Brain microvascular endothelial cell (primary cell): ENCODE data around the gene PSMD12.

Experiments
- DNase-seq: peaks from one replicate; pipeline ENCODE4 v3.0.0-alpha.2; 2020
- H3K27ac ChIP-seq: fragments of 250-450 bp; sonication (Bioruptor Pico); 2 replicates; pipeline ENCODE4 v1.5.1; 2020; ENCODE audit warnings: mild to moderate bottlenecking, moderate library complexity
- H3K27me3 ChIP-seq: fragments of 250-450 bp; sonication (Bioruptor Pico); replicated peaks from 2 replicates; pipeline ENCODE4 v1.5.1; 2020; ENCODE audit warnings: mild to moderate bottlenecking
- H3K36me3 ChIP-seq: fragments of 250-450 bp; sonication (Bioruptor Pico); replicated peaks from 2 replicates; pipeline ENCODE4 v1.5.1; 2020; ENCODE audit warnings: mild to moderate bottlenecking
- H3K4me3 ChIP-seq: 2 replicates; pipeline ENCODE4 v1.5.1; 2011; ENCODE audit warnings: low read depth, mild to moderate bottlenecking, control low read depth, low read length, moderate library complexity
- CTCF ChIP-seq: IDR thresholded peaks from 2 replicates; pipeline ENCODE4 v1.5.1; 2011; ENCODE audit warnings: low read depth, mild to moderate bottlenecking, moderate library complexity, low read length, control low read depth, inconsistent platforms; ENCODE audit errors: missing control alignments
- in situ Hi-C: cut with HindIII; loops from 2 replicates; pipeline ENCODE4 v1.10.0; 2017; ENCODE audit warnings: low sequenced_read_pairs, low pct_ligation_motif_present

The PSMD12 gene

GRCh38 chr17:67290711-67291291 lies 75.6 kb downstream of the PSMD12 start:
- in situ Hi-C loops: no loop called here
- H3K27ac ChIP-seq: no peak overlapping the region
- H3K4me3 ChIP-seq: no peak overlapping the region
- no peaks in the 10 kb centered on the region for H3K27me3 ChIP-seq
- no peak for TF ChIP-seq CTCF
- no peaks in the 10 kb centered on the region for H3K36me3 ChIP-seq
- no peak for DNase-seq

- Histone ChIP-seq H3K36me3 (no peaks in the 10 kb centered on the region), H3K27me3 (no peaks in the 10 kb centered on the region), H3K4me3 (no peak overlapping the region), H3K27ac (no peak overlapping the region)
- no peak for TF ChIP-seq CTCF
- in situ Hi-C loops: no loop called here
- DNase-seq: no peak
Measured at GRCh38 chr17:67290244-67290643, 76.1 kb downstream of the PSMD12 start.

GRCh38 chr17:67289181-67289876 lies 77.0 kb downstream of the PSMD12 start:
- Histone ChIP-seq H3K27me3 (no peaks in the 10 kb centered on the region), H3K27ac (no peak overlapping the region), H3K36me3 (no peaks in the 10 kb centered on the region), H3K4me3 (peak overlapping the region; percentile 17)
- peak; percentile 25 for DNase-seq
- in situ Hi-C loops: no loop called here
- no peak for TF ChIP-seq CTCF
